Endothelial cell of umbilical vein (primary cell): Measurements from ENCODE around the gene IFT74. TPM values are rescaled to one million over a fixed set of nuclear protein-coding genes. Genes with fewer than 3 reads are reported as not detected.

ENCODE experiments used
- BruUV-seq: library from RNA; stranded (reverse); fragments of 400-500 nt; replicated peaks from 2 replicates; lab custom pipeline; 2021; lab: Mats Ljungman, UMichigan
- CTCF ChIA-PET: fragments of 300-600, 350-600 bp; sonication (Branson Sonifier 250); formaldehyde crosslinking; loops from one replicate; lab custom pipeline; 2021; ENCODE audit warnings: antibody characterized with exemption, inconsistent platforms; lab: Charles Lee
- POLR2A ChIA-PET: fragments of 300-600, 350-600 bp; sonication (Branson Sonifier 250); formaldehyde crosslinking; loops from one replicate; lab custom pipeline; 2021; ENCODE audit warnings: antibody characterized with exemption, inconsistent platforms; lab: Charles Lee
- DNase-seq: peaks from one replicate; pipeline ENCODE4 v3.0.0-alpha.2; 2011; ENCODE audit warnings: low read depth, low spot score
- FAIRE-seq: peaks from 2 replicates; lab custom pipeline; 2011; peaks lifted over from hg19 to GRCh38; lab: Jason Lieb, UNC
- H2AFZ ChIP-seq: 2 replicates; pipeline ENCODE4 v1.6.0; 2012; ENCODE audit warnings: low read depth, low read length, control low read depth, inconsistent platforms
- H3K27ac ChIP-seq: 2 replicates; pipeline ENCODE4 v1.5.1; 2011; ENCODE audit warnings: low read depth, mild to moderate bottlenecking, control low read depth, low read length, moderate library complexity; ENCODE audit not compliant: insufficient read depth
- H3K27me3 ChIP-seq, 2 experiments: 2 replicates each; pipeline versions ENCODE4 v1.6.0 to v1.6.1; 2011; ENCODE audit warnings: low read length in 2 of 2, mixed read lengths in 1 of 2; ENCODE audit not compliant: control insufficient read depth in 2 of 2, insufficient read depth in 2 of 2
- H3K36me3 ChIP-seq, 2 experiments: 2 replicates in 1 of 2; 3 replicates in 1 of 2; pipeline ENCODE4 v1.5.1; 2011; ENCODE audit warnings: low read length in 2 of 2, mild to moderate bottlenecking in 1 of 2, moderate library complexity in 1 of 2; ENCODE audit not compliant: control insufficient read depth in 2 of 2, insufficient read depth in 2 of 2; ENCODE audit errors: extremely low read depth in 1 of 2
- H3K4me1 ChIP-seq: 3 replicates; pipeline ENCODE4 v1.5.1; 2011; ENCODE audit warnings: mild to moderate bottlenecking, low read length; ENCODE audit not compliant: control insufficient read depth, insufficient read depth; ENCODE audit errors: extremely low read depth
- H3K4me2 ChIP-seq: 2 replicates; pipeline ENCODE4 v1.6.1; 2011; ENCODE audit warnings: low read length, control low read depth, mixed read lengths; ENCODE audit not compliant: insufficient read depth
- H3K4me3 ChIP-seq, 3 experiments: fragments of 200-600 bp in 1 of 3; sonication (generic), shearing (Covaris generic) in 1 of 3; replicated peaks in 1 of 3; 2 replicates each; pipeline ENCODE4 v1.5.1; 2011 to 2016; ENCODE audit warnings: control low read depth in 3 of 3, low read length in 3 of 3, mild to moderate bottlenecking in 2 of 3, inconsistent platforms in 1 of 3, low read depth in 1 of 3, moderate library complexity in 1 of 3; ENCODE audit not compliant: insufficient read depth in 1 of 3
- H3K79me2 ChIP-seq: 2 replicates; pipeline ENCODE4 v1.6.0; 2012; ENCODE audit warnings: low read length, inconsistent platforms; ENCODE audit not compliant: control insufficient read depth, insufficient read depth
- H3K9ac ChIP-seq: replicated peaks from 2 replicates; pipeline ENCODE3; 2011; ENCODE audit warnings: low read length, control low read depth; ENCODE audit not compliant: insufficient read depth; ENCODE audit errors: extremely low read depth
- H3K9me1 ChIP-seq: replicated peaks from 3 replicates; pipeline ENCODE4 v1.6.0; 2011; ENCODE audit warnings: mild to moderate bottlenecking, low read length; ENCODE audit not compliant: control insufficient read depth, insufficient read depth; ENCODE audit errors: extremely low read depth
- H3K9me3 ChIP-seq: replicated peaks from 2 replicates; pipeline ENCODE4 v1.5.1; 2012; ENCODE audit warnings: low read length, inconsistent platforms; ENCODE audit not compliant: control insufficient read depth, insufficient read depth
- H4K20me1 ChIP-seq: replicated peaks from 2 replicates; pipeline ENCODE3; 2011; ENCODE audit warnings: mild to moderate bottlenecking, low read length; ENCODE audit not compliant: control insufficient read depth, insufficient read depth; ENCODE audit errors: extremely low read depth
- EZH2 ChIP-seq: IDR thresholded peaks from 2 replicates; pipeline ENCODE4 v1.6.1; 2012; ENCODE audit warnings: borderline replicate concordance, low read depth, mild to moderate bottlenecking, moderate library complexity, low read length, inconsistent platforms; ENCODE audit not compliant: severe bottlenecking
- FOS ChIP-seq: IDR thresholded peaks from 2 replicates; pipeline ENCODE4 v1.6.1; 2011; ENCODE audit warnings: mild to moderate bottlenecking, low read length, moderate library complexity, borderline replicate concordance; ENCODE audit not compliant: insufficient read depth
- GATA2 ChIP-seq: IDR thresholded peaks from 2 replicates; pipeline ENCODE4 v1.7.0; 2011; ENCODE audit warnings: low read depth, mild to moderate bottlenecking, moderate library complexity, mixed read lengths, low read length; ENCODE audit not compliant: insufficient read length, insufficient read depth
- JUN ChIP-seq: IDR thresholded peaks from 2 replicates; pipeline ENCODE4 v1.6.1; 2011; ENCODE audit warnings: borderline replicate concordance, low read depth; ENCODE audit not compliant: insufficient read length, insufficient read depth
- MYC ChIP-seq: IDR thresholded peaks from one replicate; pipeline ENCODE4 v1.6.1; 2011; ENCODE audit warnings: mild to moderate bottlenecking, low read depth, low read length
- POLR2A ChIP-seq: IDR thresholded peaks from 2 replicates; pipeline ENCODE4 v1.6.1; 2012; ENCODE audit warnings: low read depth, mild to moderate bottlenecking, control low read depth, low read length
- POLR2AphosphoS5 ChIP-seq: IDR thresholded peaks from 2 replicates; pipeline ENCODE4 v1.6.1; 2012; ENCODE audit warnings: low read depth, mild to moderate bottlenecking, control low read depth, low read length, moderate library complexity; ENCODE audit not compliant: insufficient read depth
- dilution Hi-C: fragments of 300-500 bp; cut with MboI; formaldehyde crosslinking; loops from one replicate; pipeline ENCODE4 v1.15.0; 2019; ENCODE audit warnings: low sequenced_read_pairs; ENCODE audit not compliant: extremely low pct_ligation_motif_present
- intact Hi-C: fragments of 100-400 bp; cut with micrococcal nuclease; formaldehyde crosslinking; loops from one replicate; pipeline ENCODE4 v1.10.0; 2022
- polyA plus RNA-seq, 4 experiments: library from polyadenylated mRNA; depleted of rRNA in 3 of 4; stranded (reverse) in 3 of 4; unstranded in 1 of 4; fragments of >200 nt; gene quantifications; 2 replicates each; pipeline versions ENCODE4 v1.2.1 to v1.2.3, GENCODE V29; 2011 to 2012; ENCODE audit warnings: missing spikeins in 1 of 4
- total RNA-seq: library from RNA; stranded (reverse); gene quantifications from 2 replicates; pipeline ENCODE4 v1.2.3, GENCODE V29; 2021
- TF ChIP-seq, protein P1 (sequence below): IDR thresholded peaks from 2 replicates; pipeline ENCODE4 v1.6.1; 2011; ENCODE audit not compliant: insufficient read depth, insufficient read length
- TF ChIP-seq, protein P2 (sequence below), 2 donors: IDR thresholded peaks; 1 replicate in 1 of 2; 2 replicates in 1 of 2; pipeline ENCODE4 v1.5.1; 2011; ENCODE audit warnings: low read length in 2 of 2, mild to moderate bottlenecking in 2 of 2, moderate library complexity in 2 of 2, control low read depth in 1 of 2, inconsistent platforms in 1 of 2, low read depth in 1 of 2; ENCODE audit not compliant: insufficient read depth in 1 of 2; ENCODE audit errors: extremely low read depth in 1 of 2

The IFT74 gene
- total and polyA plus RNA-seq, 2 donors (not counting 3 experiments of a cell fraction or from before 2014, with no cell fraction given) = 3.4 to 10.8 TPM

DNA sequence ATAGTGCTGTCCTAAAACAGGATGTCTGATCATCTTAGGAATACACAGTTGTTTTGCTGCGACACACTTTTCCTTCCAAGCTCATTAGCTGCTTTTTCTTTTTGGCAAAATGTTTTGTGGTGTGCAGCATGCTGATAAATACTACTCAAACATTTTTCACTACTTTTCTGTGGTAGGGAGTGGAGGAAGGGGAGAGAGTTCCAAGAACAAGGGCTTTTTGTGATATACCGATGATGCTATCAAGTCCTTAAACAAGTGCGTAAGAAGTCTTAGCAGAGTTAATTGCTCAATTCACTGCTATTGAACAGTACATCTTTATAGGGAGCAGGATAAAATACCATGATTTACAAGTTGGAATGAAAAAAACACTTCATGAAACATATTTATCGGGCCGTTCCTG lies 129.2 kb downstream of the IFT74 start:
- Histone ChIP-seq H3K9me3 (no peaks in the 10 kb centered on the region), H3K79me2 (no peaks in the 10 kb centered on the region), H3K4me2 (no peak overlapping the region), H3K36me3 (no peaks in the 10 kb centered on the region), H3K9me1 (no peaks in the 10 kb centered on the region), H4K20me1 (no peaks in the 10 kb centered on the region), H3K4me1 (no peaks in the 10 kb centered on the region), H3K27ac (no peak overlapping the region), H3K4me3 (no peak overlapping the region), H3K27me3 (no peaks in the 10 kb centered on the region), H2AFZ (peak overlapping the region; percentile 60), H3K9ac (no peak overlapping the region)
- POLR2A ChIA-PET = no interaction called here
- intact Hi-C loops (no loop called here), dilution Hi-C loops (no loop called here)
- FAIRE-seq = no peak
- no peak for TF ChIP-seq MYC
- TF ChIP-seq, protein P1, sequence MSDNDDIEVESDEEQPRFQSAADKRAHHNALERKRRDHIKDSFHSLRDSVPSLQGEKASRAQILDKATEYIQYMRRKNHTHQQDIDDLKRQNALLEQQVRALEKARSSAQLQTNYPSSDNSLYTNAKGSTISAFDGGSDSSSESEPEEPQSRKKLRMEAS = no peak
- TF ChIP-seq, protein P2, sequence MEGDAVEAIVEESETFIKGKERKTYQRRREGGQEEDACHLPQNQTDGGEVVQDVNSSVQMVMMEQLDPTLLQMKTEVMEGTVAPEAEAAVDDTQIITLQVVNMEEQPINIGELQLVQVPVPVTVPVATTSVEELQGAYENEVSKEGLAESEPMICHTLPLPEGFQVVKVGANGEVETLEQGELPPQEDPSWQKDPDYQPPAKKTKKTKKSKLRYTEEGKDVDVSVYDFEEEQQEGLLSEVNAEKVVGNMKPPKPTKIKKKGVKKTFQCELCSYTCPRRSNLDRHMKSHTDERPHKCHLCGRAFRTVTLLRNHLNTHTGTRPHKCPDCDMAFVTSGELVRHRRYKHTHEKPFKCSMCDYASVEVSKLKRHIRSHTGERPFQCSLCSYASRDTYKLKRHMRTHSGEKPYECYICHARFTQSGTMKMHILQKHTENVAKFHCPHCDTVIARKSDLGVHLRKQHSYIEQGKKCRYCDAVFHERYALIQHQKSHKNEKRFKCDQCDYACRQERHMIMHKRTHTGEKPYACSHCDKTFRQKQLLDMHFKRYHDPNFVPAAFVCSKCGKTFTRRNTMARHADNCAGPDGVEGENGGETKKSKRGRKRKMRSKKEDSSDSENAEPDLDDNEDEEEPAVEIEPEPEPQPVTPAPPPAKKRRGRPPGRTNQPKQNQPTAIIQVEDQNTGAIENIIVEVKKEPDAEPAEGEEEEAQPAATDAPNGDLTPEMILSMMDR (IDR thresholded peaks at IDR 0.05; ENCODE audit: extremely low read depth in 1 of 2, insufficient read depth in 1 of 2, low read depth in 1 of 2, low read length in 2 of 2) = no peak
- no peak for TF ChIP-seq EZH2
- no peak for TF ChIP-seq FOS
- TF ChIP-seq JUN = no peak
- TF ChIP-seq GATA2 = no peak
- no peak for TF ChIP-seq POLR2AphosphoS5
- no peak for TF ChIP-seq POLR2A
- BruUV-seq = no TSS peak
- CTCF ChIA-PET = no interaction called here
- no peak for DNase-seq
